Measurements from ENCODE around the gene ORM1. TPM values are rescaled to one million over a fixed set of nuclear protein-coding genes. Genes with fewer than 3 reads are reported as not detected.
A peak's percentile ranks its signal among the peaks of the same experiment; 100 is the strongest.

The ORM1 gene
- total RNA-seq, 6 experiments from 2014 or later: 11,577 to 28,471 (median 22,756) TPM

DNA sequence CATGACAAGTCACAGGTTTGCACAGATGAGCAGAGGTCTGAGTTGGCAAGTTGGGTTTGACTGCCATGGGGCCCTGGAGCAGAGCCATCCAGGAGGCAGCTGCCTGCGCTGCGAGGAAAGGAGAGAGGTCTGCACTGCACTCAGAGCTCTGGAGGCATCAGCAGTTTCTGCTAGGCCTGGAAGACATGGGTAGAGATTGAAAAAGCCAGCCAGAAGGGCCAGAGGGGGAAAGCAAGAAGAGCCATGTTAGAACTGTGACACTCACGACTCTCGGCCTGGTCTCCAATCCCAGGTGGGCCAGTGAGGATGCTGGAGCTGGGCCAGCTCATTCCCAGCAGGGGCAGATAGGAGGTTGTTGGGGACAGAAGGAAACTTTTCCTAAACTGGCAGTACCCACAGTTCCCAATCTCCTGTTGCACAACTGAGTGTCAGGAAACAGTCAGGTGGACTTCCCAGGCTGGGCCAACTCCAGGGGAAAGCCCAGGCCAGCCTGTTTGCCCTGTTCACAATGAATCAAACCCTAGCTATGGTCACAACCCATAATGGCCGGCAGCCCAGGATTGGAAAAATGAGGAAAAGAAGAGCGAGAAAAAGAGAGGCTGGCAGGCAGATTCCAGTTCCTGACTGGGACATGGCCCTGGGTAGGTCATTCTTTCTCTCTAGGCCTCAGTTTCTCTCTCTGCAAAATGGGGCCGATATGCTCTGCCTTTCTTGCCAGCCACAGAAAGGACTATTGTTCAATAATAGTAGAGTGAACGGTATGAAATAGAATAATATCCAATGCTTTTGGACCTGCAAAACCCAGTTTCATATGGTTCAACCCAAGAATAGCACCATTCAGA lies 7.8 kb upstream of the ORM1 start:
- peak; percentile 75 to 85 (median 80) for ATAC-seq
- Histone ChIP-seq H3K4me1 (peaks cover 0 to 65% (median 28%) of the 10 kb centered on the region in 4 donors), H3K27ac (peak overlapping the region; percentile 66 to 85 (median 81)), H3K27me3 (no peaks in the 10 kb centered on the region), H3K4me3 (peak overlapping the region in 2 of 3 donors; percentile 8 to 26), H3K9me3 (no peaks in the 10 kb centered on the region), H3K36me3 (no peaks in the 10 kb centered on the region)
- peak; percentile 63 for TF ChIP-seq POLR2A (IDR thresholded peaks at IDR 0.05)
- TF ChIP-seq, protein P1, sequence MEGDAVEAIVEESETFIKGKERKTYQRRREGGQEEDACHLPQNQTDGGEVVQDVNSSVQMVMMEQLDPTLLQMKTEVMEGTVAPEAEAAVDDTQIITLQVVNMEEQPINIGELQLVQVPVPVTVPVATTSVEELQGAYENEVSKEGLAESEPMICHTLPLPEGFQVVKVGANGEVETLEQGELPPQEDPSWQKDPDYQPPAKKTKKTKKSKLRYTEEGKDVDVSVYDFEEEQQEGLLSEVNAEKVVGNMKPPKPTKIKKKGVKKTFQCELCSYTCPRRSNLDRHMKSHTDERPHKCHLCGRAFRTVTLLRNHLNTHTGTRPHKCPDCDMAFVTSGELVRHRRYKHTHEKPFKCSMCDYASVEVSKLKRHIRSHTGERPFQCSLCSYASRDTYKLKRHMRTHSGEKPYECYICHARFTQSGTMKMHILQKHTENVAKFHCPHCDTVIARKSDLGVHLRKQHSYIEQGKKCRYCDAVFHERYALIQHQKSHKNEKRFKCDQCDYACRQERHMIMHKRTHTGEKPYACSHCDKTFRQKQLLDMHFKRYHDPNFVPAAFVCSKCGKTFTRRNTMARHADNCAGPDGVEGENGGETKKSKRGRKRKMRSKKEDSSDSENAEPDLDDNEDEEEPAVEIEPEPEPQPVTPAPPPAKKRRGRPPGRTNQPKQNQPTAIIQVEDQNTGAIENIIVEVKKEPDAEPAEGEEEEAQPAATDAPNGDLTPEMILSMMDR (IDR thresholded peaks at IDR 0.05): no peak
- 45% methylated on average over 6 of the region's 8 CpGs for WGBS (ENCODE audit: insufficient coverage, low coverage, low lambda C conversion rate, missing lambda C conversion rate)
- peak; percentile 87 to 92 (median 88) for DNase-seq
- intact Hi-C loops (cut with DNase I): no loop called here

DNA sequence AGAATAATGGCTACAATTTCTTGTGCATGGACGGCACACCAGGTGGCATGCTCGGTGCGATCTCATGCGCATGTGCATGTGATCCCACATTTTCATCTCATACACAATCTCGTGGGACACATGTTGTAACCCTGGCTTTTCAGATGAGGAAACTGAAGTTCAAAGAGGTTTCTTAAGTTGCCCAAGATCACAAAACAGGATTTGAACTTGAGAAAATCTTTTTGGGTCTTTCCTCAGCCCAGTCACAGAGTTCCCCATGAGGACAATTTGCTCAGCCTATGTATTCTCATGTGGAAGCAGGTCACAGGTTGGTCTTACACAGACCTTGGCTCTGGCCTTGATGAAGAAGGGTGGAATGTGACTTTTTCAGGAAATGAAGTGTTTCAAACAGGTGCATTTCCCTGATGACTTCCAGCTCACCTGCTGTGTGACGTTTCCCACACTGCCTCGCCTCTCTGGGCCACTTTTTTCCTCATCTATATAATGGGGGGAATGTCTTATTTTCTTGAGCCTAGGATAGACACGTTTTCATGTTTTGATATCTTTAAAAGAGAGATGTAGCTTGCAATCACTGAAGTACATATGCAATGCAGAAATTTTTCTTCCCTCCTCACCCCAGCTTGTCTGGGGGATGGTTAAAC lies 7.1 kb upstream of the ORM1 start:
- Histone ChIP-seq H3K27me3 (no peaks in the 10 kb centered on the region), H3K27ac (peak overlapping the region; percentile 65 to 85 (median 81)), H3K4me3 (peak overlapping the region in 2 of 3 donors; percentile 8 to 26), H3K4me1 (peaks cover 0 to 68% (median 28%) of the 10 kb centered on the region in 4 donors), H3K9me3 (no peaks in the 10 kb centered on the region), H3K36me3 (no peaks in the 10 kb centered on the region)
- intact Hi-C loops (cut with DNase I): no loop called here
- 39% methylated on average over 8 of the region's 8 CpGs for WGBS (ENCODE audit: insufficient coverage, low coverage, low lambda C conversion rate, missing lambda C conversion rate)
- no peak for TF ChIP-seq POLR2A (IDR thresholded peaks at IDR 0.05)
- TF ChIP-seq, protein P1 (IDR thresholded peaks at IDR 0.05): no peak
- ATAC-seq: peak; percentile 6 to 33 (median 26)
- peak in 2 of 3 donors; percentile 48 to 49 for DNase-seq

DNA sequence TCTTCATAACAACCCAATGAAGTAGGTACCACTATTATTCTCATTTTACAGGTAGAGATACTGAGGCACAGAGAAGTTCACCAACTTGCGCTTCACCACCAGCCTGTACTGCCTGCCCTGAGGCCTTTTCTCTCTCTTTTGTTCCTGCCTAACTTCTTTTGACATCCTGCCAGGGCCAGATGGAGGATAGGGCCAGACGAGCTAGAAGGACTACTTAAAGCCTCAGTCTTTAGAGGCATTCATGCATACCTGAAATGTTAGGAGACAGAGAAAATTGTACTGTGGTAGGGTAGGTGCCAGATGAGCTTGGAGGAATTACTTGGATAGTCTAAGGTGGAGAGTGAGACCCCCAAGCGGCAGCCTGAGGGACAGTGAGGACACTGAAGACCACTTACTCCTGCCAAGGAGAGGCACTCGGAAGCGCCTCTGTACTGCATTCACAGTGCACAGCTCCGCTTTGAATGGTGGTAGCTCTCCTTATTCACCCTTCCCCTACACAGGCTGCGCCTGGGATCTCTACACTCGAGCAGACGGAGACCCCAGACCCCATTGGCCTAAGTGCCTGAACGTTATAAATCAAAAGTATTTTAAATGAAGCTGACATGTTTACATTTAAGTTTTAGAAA lies 6.2 kb upstream of the ORM1 start:
- H3K36me3 ChIP-seq: no peaks in the 10 kb centered on the region
- ATAC-seq (no peak), DNase-seq (peak in 1 of 3 donors; percentile 39)
- no peaks in the 10 kb centered on the region for H3K27me3 ChIP-seq
- H3K4me1 ChIP-seq: peaks cover 0 to 77% (median 28%) of the 10 kb centered on the region in 4 donors
- no peaks in the 10 kb centered on the region for H3K9me3 ChIP-seq
- WGBS (ENCODE audit: insufficient coverage, low coverage, low lambda C conversion rate, missing lambda C conversion rate): 67% methylated on average over 10 of the region's 10 CpGs
- intact Hi-C loops (cut with DNase I): no loop called here
- peak overlapping the region; percentile 65 to 85 (median 81) for H3K27ac ChIP-seq
- H3K4me3 ChIP-seq: peak overlapping the region in 1 of 3 donors; percentile 26
- TF ChIP-seq POLR2A (IDR thresholded peaks at IDR 0.05): no peak
- TF ChIP-seq, protein P1 (IDR thresholded peaks at IDR 0.05): no peak

DNA sequence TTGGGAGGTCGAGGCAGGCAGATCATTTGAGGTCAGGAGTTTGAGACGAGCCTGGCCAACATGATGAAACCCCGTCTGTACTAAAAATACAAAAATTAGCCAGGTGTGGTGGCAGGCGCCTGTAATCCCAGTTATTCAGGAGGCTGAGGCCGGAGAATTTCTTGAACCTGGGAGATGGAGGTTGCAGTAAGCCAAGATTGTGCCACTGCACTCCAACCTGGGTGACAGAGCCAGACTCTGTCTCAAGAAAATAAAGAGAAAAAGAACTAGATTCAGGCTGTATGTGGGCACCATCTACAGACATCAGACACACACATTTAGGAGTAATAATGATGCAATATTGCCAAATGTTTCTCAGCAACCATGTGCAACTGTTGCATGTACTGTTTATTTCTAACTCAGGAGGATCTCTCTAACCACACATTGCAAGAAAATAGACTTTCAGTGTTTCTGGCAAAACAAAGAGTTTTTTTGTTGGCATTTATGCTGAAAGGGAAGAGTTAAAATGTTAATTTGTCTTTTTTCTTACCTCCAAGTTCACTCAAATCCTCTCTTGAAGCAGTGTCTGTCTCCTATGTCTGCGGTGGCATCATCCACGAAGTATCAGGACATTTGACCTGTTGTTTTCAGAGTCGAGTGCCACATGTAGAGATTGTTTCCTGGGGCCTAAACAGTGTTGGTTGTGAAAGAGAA lies 5.1 kb upstream of the ORM1 start:
- Histone ChIP-seq H3K9me3 (no peaks in the 10 kb centered on the region), H3K27me3 (no peaks in the 10 kb centered on the region), H3K27ac (peak overlapping the region; percentile 65 to 85 (median 81)), H3K36me3 (no peaks in the 10 kb centered on the region), H3K4me1 (peaks cover 0 to 82% (median 30%) of the 10 kb centered on the region in 4 donors), H3K4me3 (peak overlapping the region in 1 of 3 donors; percentile 9)
- peak; percentile 11 to 44 (median 17) for ATAC-seq
- DNase-seq: peak in 1 of 3 donors; percentile 36
- TF ChIP-seq, protein P1 (IDR thresholded peaks at IDR 0.05): no peak
- peak; percentile 14 for TF ChIP-seq POLR2A (IDR thresholded peaks at IDR 0.05)
- 36% methylated on average over 8 of the region's 8 CpGs for WGBS (ENCODE audit: insufficient coverage, low coverage, low lambda C conversion rate, missing lambda C conversion rate)
- intact Hi-C loops (cut with DNase I): no loop called here

Measured in right lobe of liver (tissue), 6 donors.